Heart left ventricle (tissue), 13 donors: ENCODE results near the gene ZNF22.

Experiments
- CTCF ChIP-seq, 12 donors: fragments of 200-600 bp; sonication (generic) in 4 of 12; IDR thresholded peaks; one replicate each; pipeline versions ENCODE4 v1.5.0 to v1.8.0; 2018 to 2022; ENCODE audit warnings: antibody characterized with exemption in 12 of 12, mild to moderate bottlenecking in 5 of 12
- POLR2A ChIP-seq, 2 donors: fragments of 450-650 bp; IDR thresholded peaks; one replicate each; pipeline ENCODE4 v1.6.1; 2017; ENCODE audit warnings: antibody characterized with exemption in 2 of 2, mild to moderate bottlenecking in 2 of 2, moderate library complexity in 2 of 2
- donor health status: ischemic (EF 13 %, LVEDD 7.1; RV severe dilation, severe dysfunction).
- donor health status: DM: no; HTN: yes; CAD: no.
- donor health status: DM: no; HTN: no; CAD: no.
- donor health status: ischemic (EF 25% LVEDD 6.9; RV normal size, moderate dysfunction).
- donor health status: ischemic (EF 25% LVEDD 5.7; RV mildly dilated, moderate dysfunction).
- donor health status: ischemic (EF 35%, LVEDD 5.7; RV mildly dilated, moderate dysfunction).
- donor health status: nonischemic (EF 11% LVEDD 7.7; RV severe dilation, severe dysfunction).
- donor health status: DM: yes; HTN: yes; CAD: no.
- donor health status: PGD.
- donor health status: ischemic (EF 29% LVEDD 5.4; RV normal size, mild dysfunction).
- donor health status: nonischemic (EF 23%, LVEDD 6.1; RV moderate dilation, normal function).

GRCh38 chr10:44968500-44969400, 32.0 kb upstream of the ZNF22 start:
- TF ChIP-seq CTCF (IDR thresholded peaks at IDR 0.05) (no peak), POLR2A (IDR thresholded peaks at IDR 0.05) (no peak)
